Left colon (tissue), 2 donors: ENCODE measurements around the gene PMM2. TPM values are rescaled to one million over a fixed set of nuclear protein-coding genes. Genes with fewer than 3 reads are reported as not detected.
A peak's percentile ranks its signal among the peaks of the same experiment; 100 is the strongest.

Experiments
- ATAC-seq: fragments of 200-7000 bp; cut with Tn5 transposase; one replicate; pipeline ENCODE4 v1.9.1; 2020; ENCODE audit warnings: mild to moderate bottlenecking, moderate library complexity
- DNase-seq, 2 donors: peaks; one replicate each; pipeline ENCODE4 v3.0.0-alpha.2; 2020
- intact Hi-C, 2 donors: fragments of 100-400 bp; cut with DNase I in 1 of 2; cut with micrococcal nuclease in 1 of 2; formaldehyde crosslinking; loops; one replicate each; pipeline versions ENCODE4 v1.11.2 to v1.14.0; 2022; cut with DNase I, micrococcal nuclease
- total RNA-seq, 2 donors: library from RNA; stranded (reverse); fragmentation: NEBNext Ultra II Directional; extraction: Animal tissue kit (Norgen Biotek cat#: 25700); gene quantifications; one replicate each; pipeline ENCODE4 v1.2.1, GENCODE V29; 2021
- donor health status: DM: no; HTN: no; CAD: no.
- donor health status: DM: yes; HTN: yes; CAD: no.

The PMM2 gene
- total RNA-seq, 2 donors from 2014 or later, result 55.1 to 92.4 TPM

- ATAC-seq, result no peak
- intact Hi-C loops, result loop anchor here in 1 of 2 donors (10.0 kb wide), 1 partner anchor 315 kb away; no protein-coding TSS in a partner anchor
- no peak for DNase-seq
These were observed 92.4 kb downstream of the PMM2 start for GRCh38 chr16:8889893-8890548.

- intact Hi-C loops, result no loop called here
- ATAC-seq, result no peak
- DNase-seq, result no peak
These were observed 92.9 kb downstream of the PMM2 start for GRCh38 chr16:8890549-8890921.

- peak in 1 of 2 donors; percentile 42 for DNase-seq
- ATAC-seq, result peak; percentile 36
These were observed 94.5 kb downstream of the PMM2 start for GRCh38 chr16:8892101-8892575.

GRCh38 chr16:8893426-8893825 lies 95.8 kb downstream of the PMM2 start:
- intact Hi-C loops, result no loop called here
- DNase-seq (no peak), ATAC-seq (no peak)

More at GRCh38 chr16:8892101-8892575, 94.5 kb downstream of the PMM2 start:
- intact Hi-C loops, result no loop called here

- intact Hi-C loops, result no loop called here
- no peak for ATAC-seq
- DNase-seq, result no peak
These were observed 96.5 kb downstream of the PMM2 start for GRCh38 chr16:8893976-8894690.

- DNase-seq, result no peak
- intact Hi-C loops, result no loop called here
- no peak for ATAC-seq
These were observed 97.2 kb downstream of the PMM2 start for GRCh38 chr16:8894736-8895334.

GRCh38 chr16:8898660-8899318 lies 101.2 kb downstream of the PMM2 start:
- ATAC-seq (no peak), DNase-seq (no peak)
- intact Hi-C loops, result no loop called here

Other genes starting within 250 kb of the PMM2 start
- gene TMEM114, start 207.3 kb upstream of the PMM2 start, total RNA-seq, result not detected
- gene METTL22, start 176.1 kb upstream of the PMM2 start, total RNA-seq, result 10 to 100 TPM; 25.4 to 35.7 TPM
- gene ABAT, start 123.2 kb upstream of the PMM2 start, total RNA-seq, result 10 to 100 TPM in 1 of 2 donors, 1 to 10 TPM in 1; 9.2 to 24.2 TPM
- gene TMEM186, start 200 bp upstream of the PMM2 start, total RNA-seq, result 10 to 100 TPM; 12.1 to 14.3 TPM
- 10 to 100 TPM; 50.2 to 50.9 TPM for gene CARHSP1, start 71.2 kb downstream of the PMM2 start, total RNA-seq
- gene LITAFD, start 84.5 kb downstream of the PMM2 start, total RNA-seq, result not detected
- 100 to 1,000 TPM; 119 to 123 TPM for gene USP7, start 166.1 kb downstream of the PMM2 start, total RNA-seq